Heart left ventricle (tissue), 16 donors: ENCODE results near the gene PECR. TPM values are rescaled to one million over a fixed set of nuclear protein-coding genes. Genes with fewer than 3 reads are reported as not detected.
"Not testable (repeated sequence)": the region's sequence is repeated elsewhere in the genome, so short reads cannot be mapped to it uniquely, and the experiment has no call there.

Source experiments
- ATAC-seq, 4 donors: fragments of 200-7000 bp; cut with Tn5 transposase; one replicate each; pipeline ENCODE4 v1.9.1; 2020 to 2022; ENCODE audit warnings: moderate library complexity in 4 of 4, mild to moderate bottlenecking in 3 of 4, moderate number of reproducible peaks in 1 of 4
- DNase-seq, 5 donors: peaks; one replicate each; pipeline ENCODE4 v3.0.0-alpha.2; 2020
- H3K27ac ChIP-seq, 12 donors: fragments of 200-600 bp; sonication (generic) in 4 of 12; one replicate each; pipeline versions ENCODE4 v1.5.0 to v1.8.0; 2016 to 2022; ENCODE audit warnings: mild to moderate bottlenecking in 2 of 12
- H3K27me3 ChIP-seq, 9 donors: fragments of 200-600 bp; sonication (generic) in 2 of 9; one replicate each; pipeline versions ENCODE4 v1.5.1 to v1.8.0; 2016 to 2022; ENCODE audit warnings: mild to moderate bottlenecking in 3 of 9
- H3K36me3 ChIP-seq, 9 donors: fragments of 200-600 bp; sonication (generic) in 2 of 9; one replicate each; pipeline versions ENCODE4 v1.5.0 to v1.8.0; 2018 to 2022; ENCODE audit warnings: mild to moderate bottlenecking in 2 of 9
- H3K4me1 ChIP-seq, 12 donors: fragments of 200-600 bp; sonication (generic) in 4 of 12; one replicate each; pipeline versions ENCODE4 v1.5.0 to v1.8.0; 2016 to 2022; ENCODE audit warnings: mild to moderate bottlenecking in 3 of 12
- H3K4me3 ChIP-seq, 12 donors: fragments of 200-600 bp; sonication (generic) in 4 of 12; one replicate each; pipeline versions ENCODE4 v1.5.0 to v1.8.0; 2017 to 2022; ENCODE audit warnings: mild to moderate bottlenecking in 9 of 12, moderate library complexity in 4 of 12
- H3K9me3 ChIP-seq, 12 donors: fragments of 200-600 bp; sonication (generic) in 4 of 12; one replicate each; pipeline versions ENCODE4 v1.5.0 to v1.8.0; 2016 to 2022; ENCODE audit warnings: mild to moderate bottlenecking in 1 of 12
- POLR2A ChIP-seq, 2 donors: fragments of 450-650 bp; IDR thresholded peaks; one replicate each; pipeline ENCODE4 v1.6.1; 2017; ENCODE audit warnings: antibody characterized with exemption in 2 of 2, mild to moderate bottlenecking in 2 of 2, moderate library complexity in 2 of 2
- WGBS, 4 donors: extraction: QIAGEN DNeasy Blood & Tissue Kit in 2 of 4; methylation state at CpG; one replicate each; pipeline versions ENCODE4 v1.1.5 to v1.1.7; 2013 to 2018; 5-methylcytosine and 5-hydroxymethylcytosine counted together
- intact Hi-C, 10 donors: fragments of 100-400 bp; cut with DNase I; formaldehyde crosslinking; loops; one replicate each; pipeline versions ENCODE4 v1.11.1 to v1.14.2; 2022
- polyA plus RNA-seq, 2 donors: library from polyadenylated mRNA; stranded (reverse); fragments of 200-250 nt; gene quantifications; one replicate each; pipeline ENCODE4 v1.2.3, GENCODE V29; 2013
- total RNA-seq, 9 donors: library from RNA; depleted of rRNA in 2 of 9; stranded (reverse); fragments of >200 nt in 2 of 9; fragmentation: NEBNext Ultra II Directional in 3 of 9; extraction: Animal tissue kit (Norgen Biotek cat#: 25700) in 3 of 9; gene quantifications; one replicate each; pipeline versions ENCODE4 v1.1.0 to v1.2.4, GENCODE V29; 2016 to 2023
- TF ChIP-seq, protein P1 (sequence below), 12 donors: fragments of 200-600 bp; sonication (generic) in 4 of 12; IDR thresholded peaks; one replicate each; pipeline versions ENCODE4 v1.5.0 to v1.8.0; 2018 to 2022; ENCODE audit warnings: antibody characterized with exemption in 12 of 12, mild to moderate bottlenecking in 5 of 12
- donor health status: ischemic (EF 13 %, LVEDD 7.1; RV severe dilation, severe dysfunction).
- donor health status: healthy with polysubstance abuse.
- donor health status: DM: no; HTN: yes; CAD: no.
- donor health status: DM: no; HTN: no; CAD: no.
- donor health status: ischemic (EF 25% LVEDD 6.9; RV normal size, moderate dysfunction).
- donor health status: ischemic (EF 25% LVEDD 5.7; RV mildly dilated, moderate dysfunction).
- donor health status: healthy.
- donor health status: DM: yes; HTN: yes; CAD: no.
- donor health status: ischemic (EF 35%, LVEDD 5.7; RV mildly dilated, moderate dysfunction).
- donor health status: nonischemic (EF 11% LVEDD 7.7; RV severe dilation, severe dysfunction).
- donor health status: DM: yes; HTN: yes; CAD: no.
- donor health status: PGD.
- donor health status: ischemic (EF 29% LVEDD 5.4; RV normal size, mild dysfunction).
- donor health status: nonischemic (EF 23%, LVEDD 6.1; RV moderate dilation, normal function).

PECR gene
- total and polyA plus RNA-seq, 11 donors, result 1.5 to 12.2 (median 3.0) TPM

DNA sequence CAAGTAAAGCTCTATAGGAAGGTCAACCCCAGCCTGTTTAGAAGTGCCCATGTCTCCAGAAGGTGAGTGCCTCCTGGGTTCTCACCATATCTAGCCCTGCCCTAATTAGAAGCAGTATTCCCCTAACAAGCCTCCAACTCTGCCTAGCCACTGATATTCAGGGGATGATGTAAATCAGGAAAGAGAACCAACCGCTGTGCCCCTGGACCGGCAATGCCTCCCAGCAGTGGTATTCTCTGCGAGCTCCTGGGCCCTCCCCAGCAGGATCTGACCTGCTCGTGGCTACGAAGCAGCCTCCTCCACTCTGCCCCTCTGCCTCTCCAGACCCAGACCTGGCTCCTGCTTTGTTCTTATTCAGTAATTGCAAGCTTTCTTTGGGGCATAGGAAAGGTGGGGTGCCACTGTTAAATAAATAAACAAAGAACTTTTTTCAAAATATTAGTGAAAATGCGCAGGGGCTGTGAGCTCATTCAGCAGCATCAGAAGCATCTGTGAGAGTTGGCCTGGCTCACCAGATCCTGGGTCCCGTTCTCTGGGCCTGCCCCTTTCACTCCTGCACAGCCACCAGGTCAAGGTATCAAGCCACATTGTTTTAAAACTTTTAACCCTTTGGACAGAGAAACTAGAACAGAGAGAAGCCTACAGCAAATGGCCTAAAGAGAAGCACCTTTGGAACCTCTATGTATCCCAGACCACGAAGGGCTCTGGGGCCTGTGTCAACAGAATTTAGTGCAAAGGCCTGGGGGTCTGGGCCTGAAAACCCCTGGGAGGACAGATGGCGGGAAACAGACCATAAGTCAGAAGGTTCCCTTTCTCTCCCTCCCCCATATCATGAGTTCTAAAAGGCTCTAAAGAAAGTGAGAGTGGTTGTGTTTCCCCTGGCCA is 80.2 kb downstream of the PECR start:
- ATAC-seq, result no peak
- H3K27ac ChIP-seq, result no peak overlapping the region

DNA sequence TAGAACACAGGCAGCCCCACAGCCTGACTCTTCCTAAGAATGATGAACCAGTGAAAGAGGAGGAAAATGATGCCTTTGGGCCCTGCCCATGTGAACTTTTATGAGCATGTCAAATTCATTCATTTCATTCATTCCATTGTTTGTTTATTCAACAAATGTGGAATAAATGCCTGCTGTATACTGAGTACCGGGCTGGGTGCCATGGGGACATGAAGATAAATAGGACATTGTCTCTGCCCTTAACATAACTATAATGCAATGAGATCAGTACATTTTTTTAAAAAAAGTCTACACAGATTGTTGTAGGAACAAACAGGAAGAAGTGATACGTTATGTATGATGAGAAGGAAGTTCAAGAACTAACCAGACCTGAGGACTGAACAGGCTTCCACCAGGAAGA is 83.0 kb downstream of the PECR start:
- H3K27ac ChIP-seq, result no peak overlapping the region
- H3K36me3 ChIP-seq, result peaks cover 0 to 3% (median 0%) of the 10 kb centered on the region in 9 donors
- DNase-seq (no peak), ATAC-seq (no peak)
- WGBS, 4 donors, result 71 to 79% (median 74%) methylated on average over 2 of the region's 2 CpGs
- TF ChIP-seq, protein P1, sequence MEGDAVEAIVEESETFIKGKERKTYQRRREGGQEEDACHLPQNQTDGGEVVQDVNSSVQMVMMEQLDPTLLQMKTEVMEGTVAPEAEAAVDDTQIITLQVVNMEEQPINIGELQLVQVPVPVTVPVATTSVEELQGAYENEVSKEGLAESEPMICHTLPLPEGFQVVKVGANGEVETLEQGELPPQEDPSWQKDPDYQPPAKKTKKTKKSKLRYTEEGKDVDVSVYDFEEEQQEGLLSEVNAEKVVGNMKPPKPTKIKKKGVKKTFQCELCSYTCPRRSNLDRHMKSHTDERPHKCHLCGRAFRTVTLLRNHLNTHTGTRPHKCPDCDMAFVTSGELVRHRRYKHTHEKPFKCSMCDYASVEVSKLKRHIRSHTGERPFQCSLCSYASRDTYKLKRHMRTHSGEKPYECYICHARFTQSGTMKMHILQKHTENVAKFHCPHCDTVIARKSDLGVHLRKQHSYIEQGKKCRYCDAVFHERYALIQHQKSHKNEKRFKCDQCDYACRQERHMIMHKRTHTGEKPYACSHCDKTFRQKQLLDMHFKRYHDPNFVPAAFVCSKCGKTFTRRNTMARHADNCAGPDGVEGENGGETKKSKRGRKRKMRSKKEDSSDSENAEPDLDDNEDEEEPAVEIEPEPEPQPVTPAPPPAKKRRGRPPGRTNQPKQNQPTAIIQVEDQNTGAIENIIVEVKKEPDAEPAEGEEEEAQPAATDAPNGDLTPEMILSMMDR (IDR thresholded peaks at IDR 0.05), result no peak
- TF ChIP-seq POLR2A (IDR thresholded peaks at IDR 0.05), result no peak
- no peaks in the 10 kb centered on the region for H3K27me3 ChIP-seq
- H3K4me3 ChIP-seq, result no peak overlapping the region
- intact Hi-C loops, result no loop called here
- H3K4me1 ChIP-seq, result peaks cover 0 to 7% (median 0%) of the 10 kb centered on the region in 12 donors
- H3K9me3 ChIP-seq, result no peaks in the 10 kb centered on the region

More for the DNA sequence above, 80.2 kb downstream of the PECR start:
- 74 to 81% (median 76%) methylated on average over 9 of the region's 9 CpGs for WGBS, 4 donors
- TF ChIP-seq POLR2A (IDR thresholded peaks at IDR 0.05), result no peak
- TF ChIP-seq, protein P1 (IDR thresholded peaks at IDR 0.05), result no peak
- no peak overlapping the region for H3K4me3 ChIP-seq
- no peaks in the 10 kb centered on the region for H3K9me3 ChIP-seq
- H3K36me3 ChIP-seq, result no peaks in the 10 kb centered on the region
- H3K4me1 ChIP-seq, result peaks cover 0 to 24% (median 0%) of the 10 kb centered on the region in 12 donors
- no peaks in the 10 kb centered on the region for H3K27me3 ChIP-seq
- intact Hi-C loops, result no loop called here
- DNase-seq, result no peak

DNA sequence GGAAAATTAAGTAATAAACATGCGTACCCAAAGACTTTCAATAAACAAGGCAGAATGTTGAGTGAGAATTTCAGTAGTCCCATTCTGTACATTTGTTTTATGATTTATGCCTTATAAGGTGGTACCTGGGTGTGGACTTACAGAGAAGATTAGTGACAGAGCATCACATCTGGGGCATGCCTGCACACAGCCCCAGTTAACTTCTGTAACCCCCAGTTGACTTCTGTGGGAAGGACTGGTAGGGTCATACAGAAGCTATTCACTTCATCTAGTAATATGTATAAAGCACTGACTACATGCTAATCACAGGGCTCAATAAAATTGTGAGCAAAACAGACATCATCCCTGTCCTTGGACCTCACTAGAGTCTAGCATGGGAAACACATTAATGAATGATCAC is 84.4 kb downstream of the PECR start:
- Histone ChIP-seq H3K4me3 (no peak overlapping the region), H3K9me3 (peaks cover 0 to 3% (median 0%) of the 10 kb centered on the region in 12 donors), H3K27me3 (no peaks in the 10 kb centered on the region), H3K4me1 (peaks cover 0 to 3% (median 0%) of the 10 kb centered on the region in 12 donors), H3K27ac (no peak overlapping the region), H3K36me3 (peaks cover 0 to 3% (median 0%) of the 10 kb centered on the region in 9 donors)
- 96 to 99% (median 97%) methylated on average over 1 of the region's 1 CpG for whole genome bisulfite sequencing, 4 donors
- intact Hi-C loops, result no loop called here
- ATAC-seq (no peak), DNase-seq (no peak)
- TF ChIP-seq POLR2A (IDR thresholded peaks at IDR 0.05), result no peak
- TF ChIP-seq, protein P1 (IDR thresholded peaks at IDR 0.05), result no peak

GRCh38 chr2:215994911-215995310 is 86.7 kb downstream of the PECR start:
- intact Hi-C loops, result no loop called here
- 89 to 95% (median 91%) methylated on average over 4 of the region's 4 CpGs for WGBS, 4 donors
- no peak overlapping the region for H3K4me3 ChIP-seq
- TF ChIP-seq, protein P1 (IDR thresholded peaks at IDR 0.05), result no peak
- TF ChIP-seq POLR2A (IDR thresholded peaks at IDR 0.05), result no peak
- ATAC-seq (no peak), DNase-seq (no peak)
- H3K27ac ChIP-seq, result no peak overlapping the region
- H3K36me3 ChIP-seq, result peaks cover 0 to 3% (median 0%) of the 10 kb centered on the region in 9 donors
- H3K27me3 ChIP-seq, result no peaks in the 10 kb centered on the region
- no peaks in the 10 kb centered on the region for H3K4me1 ChIP-seq
- peaks cover 0 to 25% (median 0%) of the 10 kb centered on the region in 12 donors for H3K9me3 ChIP-seq

- intact Hi-C loops, ATAC-seq: not testable (repeated sequence)
- 50 to 89% (median 85%) methylated on average over 2 to 5 of the region's 5 CpGs for whole genome bisulfite sequencing, 4 donors
Measured at GRCh38 chr2:215988556-215989207, 92.9 kb downstream of the PECR start.

More at GRCh38 chr2:215988556-215989207, 92.9 kb downstream of the PECR start:
- H3K4me1 ChIP-seq, H3K36me3 ChIP-seq, DNase-seq, H3K4me3 ChIP-seq, H3K27me3 ChIP-seq, H3K27ac ChIP-seq: not testable (repeated sequence)
- peaks cover 0 to 25% (median 0%) of the 10 kb centered on the region in 12 donors for H3K9me3 ChIP-seq
